NCI-H2171 treated with DMSO at 0.1 percent for 48 hours (cell line): ENCODE measurements around the gene EVA1A.

ENCODE experiments used
- DNase-seq: peaks from one replicate; lab custom pipeline; 2025; lab: John Stamatoyannopoulos, UW

EVA1A gene

DNA sequence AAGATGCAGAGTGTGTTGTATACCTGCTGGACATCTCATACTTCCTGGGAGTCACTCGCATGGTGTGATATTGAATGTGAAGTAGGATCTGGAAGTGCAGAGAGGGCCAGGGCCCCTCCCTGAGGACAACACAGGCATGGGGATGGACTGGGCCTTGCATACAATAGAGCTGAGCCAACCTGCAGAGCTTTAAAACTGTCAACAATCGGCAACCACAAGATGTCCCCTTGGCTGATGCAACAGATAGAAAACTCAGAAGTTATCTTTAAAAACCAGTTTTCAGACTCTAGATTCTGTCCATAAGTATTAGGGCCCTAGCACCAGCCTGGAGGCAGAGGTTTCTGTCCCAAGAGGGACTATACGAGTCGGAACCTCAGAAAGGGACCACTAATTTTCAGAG lies 19.7 kb downstream of the EVA1A start:
- no peak for DNase-seq

DNA sequence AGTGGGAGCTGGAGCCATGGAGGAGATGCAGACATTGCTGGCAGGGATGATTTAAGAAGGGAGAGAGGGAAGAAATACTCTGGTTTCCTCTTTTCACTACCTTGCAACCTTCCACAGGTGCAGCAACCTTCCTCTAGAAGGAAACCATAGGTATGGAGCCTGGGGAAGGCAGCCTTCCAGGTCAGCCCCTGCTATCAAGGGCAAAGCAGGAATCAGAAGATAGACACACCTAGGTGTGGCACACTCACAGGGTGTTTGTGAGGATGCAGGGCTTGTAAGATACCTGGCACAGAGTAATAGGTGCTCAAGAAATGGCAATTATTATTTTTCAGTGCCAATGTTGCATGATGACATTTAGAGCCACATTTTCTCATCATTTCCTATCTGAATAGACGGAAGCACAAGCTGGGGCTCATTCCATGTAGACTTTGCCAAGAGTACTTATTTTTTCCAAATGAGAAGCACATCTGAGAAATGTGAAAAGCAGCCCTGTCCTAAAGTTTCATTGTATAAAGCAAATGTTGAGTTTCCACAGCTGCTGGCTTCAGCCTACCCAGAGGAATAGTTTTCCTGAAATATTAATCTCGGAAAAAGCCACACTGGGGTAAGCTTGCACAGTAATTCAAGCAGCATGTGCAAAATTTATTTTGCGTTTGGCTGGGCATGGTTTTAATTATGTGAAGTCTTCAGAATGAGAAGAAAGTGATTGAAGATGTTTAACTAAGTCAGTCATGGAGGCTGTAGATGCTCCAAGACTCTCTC lies 20.6 kb downstream of the EVA1A start:
- no peak for DNase-seq

DNA sequence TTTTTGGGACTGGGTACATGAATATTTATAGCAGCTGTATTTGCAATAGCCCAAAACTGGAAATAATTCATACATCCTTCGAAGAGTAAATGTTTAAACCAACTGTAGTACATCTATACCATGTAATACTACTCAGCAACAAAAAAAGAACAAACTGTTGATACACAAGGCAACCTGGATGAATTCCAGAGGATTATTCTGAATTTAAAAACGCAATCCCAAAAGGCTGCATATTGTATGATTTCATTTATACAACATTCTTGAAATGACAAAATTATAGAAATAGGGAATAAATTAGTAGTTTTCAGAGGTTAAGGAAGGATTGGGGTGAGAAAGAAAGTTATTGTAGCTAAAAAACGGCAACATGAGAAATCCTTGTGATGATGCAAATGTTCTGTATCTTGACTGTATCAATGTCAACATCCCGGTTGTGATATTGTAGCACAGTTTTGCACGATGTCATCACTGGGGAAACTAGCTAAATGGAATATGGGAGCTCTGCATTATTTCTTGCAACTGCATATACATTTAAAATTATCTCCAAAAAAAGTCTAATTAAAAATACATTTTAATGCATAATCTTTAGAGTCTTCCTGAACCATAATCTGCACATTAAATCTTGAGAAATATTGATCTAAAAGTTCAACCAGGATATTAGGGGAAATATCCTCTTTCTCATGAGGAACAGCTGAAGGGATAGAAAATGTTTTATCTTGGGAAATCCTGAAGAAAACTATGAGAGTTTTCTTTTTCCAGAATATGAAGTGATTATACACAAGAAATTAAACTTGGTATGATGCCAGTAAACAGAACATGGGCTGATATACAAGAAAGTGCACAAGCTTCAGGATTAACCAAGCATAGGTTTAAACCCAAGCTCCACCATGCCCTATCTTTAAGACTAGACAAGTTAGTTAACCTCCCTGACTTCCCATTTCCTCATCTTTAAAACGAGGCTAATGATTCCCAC lies 21.9 kb downstream of the EVA1A start:
- no peak for DNase-seq

DNA sequence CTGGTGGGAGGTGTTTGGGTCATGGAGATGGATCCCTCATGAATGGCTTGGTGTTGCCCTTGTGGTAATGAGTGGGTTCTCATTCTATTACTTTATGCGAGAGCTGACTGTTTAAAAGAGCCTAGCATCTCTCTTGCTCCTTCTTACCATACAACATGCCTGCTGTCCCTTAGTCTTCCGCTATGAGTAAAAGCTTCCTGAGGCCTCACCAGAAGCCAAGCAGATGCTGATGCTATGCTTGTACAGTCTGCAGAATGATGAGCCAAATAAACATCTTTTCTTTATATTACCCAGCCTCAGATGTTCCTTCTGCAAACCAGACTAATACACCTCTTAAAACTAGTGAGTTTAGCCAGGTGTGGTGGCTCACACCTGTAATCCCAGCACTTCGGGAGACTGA lies 23.1 kb downstream of the EVA1A start:
- DNase-seq, result no peak

DNA sequence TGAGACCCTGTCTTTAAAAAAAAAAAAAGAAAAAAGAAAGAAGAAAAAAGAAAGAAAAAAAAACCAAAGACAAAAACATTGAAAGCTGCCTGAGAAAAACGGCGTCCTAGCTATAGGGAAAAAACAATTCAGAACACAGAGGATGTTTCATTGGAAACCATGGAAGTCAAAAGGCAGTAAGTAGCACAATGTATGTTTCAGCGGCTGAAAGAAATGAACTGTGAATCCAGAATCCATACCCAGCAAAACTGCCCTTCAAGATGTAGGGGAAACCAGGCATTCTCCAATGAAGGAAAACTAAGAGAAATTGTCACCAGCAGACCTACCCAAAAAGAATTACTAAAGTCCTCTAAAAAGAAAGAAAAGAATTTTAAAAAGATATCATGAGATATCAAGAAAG lies 27.6 kb downstream of the EVA1A start:
- no peak for DNase-seq

DNA sequence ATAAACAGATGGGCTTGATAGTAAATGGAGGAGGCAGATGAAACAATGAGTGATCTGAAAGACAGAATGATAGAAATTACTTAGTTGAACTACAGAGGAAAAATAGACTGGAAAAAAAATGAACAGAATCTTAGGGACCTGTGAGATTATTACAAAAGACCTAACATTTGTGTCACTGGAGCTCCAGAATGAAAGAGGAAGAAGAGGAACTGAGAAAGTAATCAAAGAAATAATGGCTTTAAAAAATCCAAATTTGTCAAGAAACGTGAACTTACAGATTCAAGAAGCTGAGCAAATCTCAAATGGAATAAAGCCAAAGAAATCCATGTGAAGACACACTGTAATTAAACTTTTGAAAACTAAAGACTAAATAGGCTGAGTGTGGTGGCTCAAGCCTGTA lies 28.3 kb downstream of the EVA1A start:
- DNase-seq, result no peak

DNA sequence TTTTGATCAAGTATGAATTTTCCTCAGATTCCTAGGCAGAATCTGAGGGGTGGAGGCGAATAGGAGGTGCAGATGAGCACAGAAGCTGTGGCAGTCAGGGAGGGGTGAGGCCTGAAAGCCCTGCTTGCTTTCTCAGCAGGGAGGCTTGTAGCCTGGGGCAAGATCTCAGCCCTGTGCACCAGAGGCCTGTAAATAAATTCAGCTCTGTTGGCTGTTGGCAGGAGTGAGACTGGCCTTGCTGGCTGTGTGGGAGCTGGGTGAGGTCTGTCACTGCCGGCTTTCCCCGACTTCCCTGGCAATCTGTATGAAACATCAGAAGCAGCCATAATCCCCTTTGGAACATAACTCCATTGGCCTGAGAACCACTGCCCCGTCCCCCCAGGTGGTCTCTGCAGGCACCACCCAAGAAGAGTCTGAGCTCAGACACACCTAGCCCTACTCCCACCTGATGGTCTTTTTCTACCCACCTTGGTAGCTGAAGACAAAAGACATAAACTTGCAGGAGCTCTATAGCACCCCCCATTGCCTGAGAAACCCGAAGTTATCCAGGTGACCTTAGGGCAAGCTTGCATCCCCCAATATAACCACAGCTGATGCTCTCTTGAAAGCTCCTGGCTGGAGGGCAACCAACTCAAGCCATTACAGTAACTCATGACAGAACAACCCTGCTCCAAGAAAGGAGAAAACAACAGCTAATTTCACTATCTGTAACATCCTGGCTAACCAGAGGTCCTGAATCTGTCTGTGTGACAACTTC lies 32.3 kb downstream of the EVA1A start:
- DNase-seq, result no peak

DNA sequence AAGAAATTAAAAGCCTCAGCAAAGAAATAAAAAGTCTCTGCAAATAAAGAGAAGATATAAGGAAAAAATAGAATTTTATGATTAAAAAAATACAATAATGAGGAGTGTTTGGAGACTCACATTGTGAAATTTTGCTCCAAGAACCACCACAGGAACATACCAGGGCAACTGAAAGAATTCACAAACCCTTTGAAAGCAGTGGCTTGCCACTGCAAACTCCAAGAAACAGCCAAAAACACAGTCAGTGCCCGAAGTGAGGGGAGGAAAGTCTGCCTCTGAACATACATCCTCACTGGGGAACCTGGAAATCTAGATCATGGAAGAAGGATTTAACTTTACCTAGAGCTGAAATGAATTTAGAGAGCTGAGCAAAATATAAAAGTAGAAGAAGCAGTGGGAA lies 33.1 kb downstream of the EVA1A start:
- no peak for DNase-seq

DNA sequence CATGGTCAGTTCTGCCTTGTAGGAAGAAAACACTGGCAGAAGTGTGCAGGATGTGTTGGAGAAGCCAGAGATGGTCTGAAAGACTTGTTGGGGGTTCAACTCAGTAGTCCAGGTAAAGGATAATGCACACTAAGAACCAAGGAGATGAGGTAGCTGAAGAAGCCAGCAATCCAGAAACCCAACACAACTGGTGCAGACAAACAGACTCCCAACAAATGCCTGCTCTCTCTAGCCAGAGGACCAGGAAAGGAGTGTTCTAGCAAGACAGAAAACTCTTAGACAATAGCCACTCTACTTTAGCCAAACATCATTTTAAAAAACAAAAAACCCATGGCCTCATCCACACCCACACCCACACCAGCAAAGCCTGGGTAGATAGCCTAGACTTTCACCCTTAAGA lies 33.9 kb downstream of the EVA1A start:
- no peak for DNase-seq

DNA sequence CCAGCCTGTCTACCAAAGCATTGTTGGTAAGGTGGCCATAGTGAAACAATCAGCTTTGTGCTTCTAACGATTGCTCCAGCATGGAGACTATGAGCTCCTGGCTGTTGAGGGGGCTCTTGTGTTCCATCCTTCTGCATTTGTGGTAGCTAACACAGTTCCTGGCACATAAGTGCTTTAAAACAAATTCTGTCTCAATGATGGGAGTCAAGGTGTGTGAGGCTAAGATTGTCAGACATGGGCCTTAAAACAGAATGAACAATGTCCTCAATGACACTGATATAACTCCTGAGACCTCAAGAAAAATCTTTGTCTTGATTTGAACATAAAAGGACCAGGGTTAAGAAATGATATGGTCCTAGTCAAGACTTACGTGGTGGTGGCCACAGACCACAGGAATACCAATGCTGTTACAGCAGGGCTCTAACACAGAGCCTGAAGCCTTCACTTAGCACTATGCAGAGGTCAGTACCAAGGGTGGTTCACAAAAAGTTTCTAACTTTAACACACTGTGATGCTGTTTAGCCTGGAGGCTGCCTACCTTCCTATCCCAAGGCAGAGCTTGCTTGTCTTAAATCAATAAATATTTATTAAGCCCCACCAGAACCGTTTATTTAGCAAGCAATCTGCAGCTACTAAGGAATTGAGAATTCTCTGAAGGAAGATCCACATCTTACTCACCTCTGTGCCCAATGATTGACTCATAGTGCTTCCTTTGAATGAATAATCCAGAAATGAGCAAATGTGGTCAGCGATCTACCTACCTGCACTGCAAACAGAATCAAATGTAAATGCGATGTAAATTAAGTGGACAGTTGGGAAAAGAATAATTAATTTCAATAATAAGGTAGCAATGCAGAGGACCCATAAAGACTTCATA lies 35.1 kb downstream of the EVA1A start:
- no peak for DNase-seq

DNA sequence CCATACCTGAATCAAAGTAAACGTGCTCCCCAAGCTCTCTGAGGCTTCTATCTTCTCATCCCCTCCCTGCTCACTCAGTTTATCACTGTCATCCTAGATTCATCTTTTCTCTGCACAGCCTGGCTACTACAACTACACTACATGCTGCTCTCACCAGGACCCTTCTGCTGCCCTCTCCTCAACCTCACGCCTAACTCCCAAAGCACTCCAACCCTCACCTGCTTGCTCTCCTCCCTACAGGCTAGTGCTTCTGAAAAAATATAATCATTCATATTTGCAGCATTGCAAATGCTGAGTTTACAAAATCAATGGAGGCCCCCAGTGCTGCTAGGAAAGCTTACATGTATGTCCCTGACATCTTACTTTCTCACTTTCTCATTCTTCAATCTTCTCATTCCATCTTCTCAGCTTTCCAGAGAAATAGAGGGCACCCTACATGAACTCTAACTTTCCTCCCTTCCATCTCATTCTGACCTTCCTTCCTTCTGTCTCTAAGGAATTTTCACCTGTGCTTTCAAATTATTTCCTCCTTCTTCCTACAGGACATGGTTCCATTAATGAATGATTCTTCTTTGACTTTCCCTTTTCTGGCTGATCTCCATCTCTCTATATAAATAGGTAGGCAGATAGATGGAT lies 36.3 kb downstream of the EVA1A start:
- no peak for DNase-seq

DNA sequence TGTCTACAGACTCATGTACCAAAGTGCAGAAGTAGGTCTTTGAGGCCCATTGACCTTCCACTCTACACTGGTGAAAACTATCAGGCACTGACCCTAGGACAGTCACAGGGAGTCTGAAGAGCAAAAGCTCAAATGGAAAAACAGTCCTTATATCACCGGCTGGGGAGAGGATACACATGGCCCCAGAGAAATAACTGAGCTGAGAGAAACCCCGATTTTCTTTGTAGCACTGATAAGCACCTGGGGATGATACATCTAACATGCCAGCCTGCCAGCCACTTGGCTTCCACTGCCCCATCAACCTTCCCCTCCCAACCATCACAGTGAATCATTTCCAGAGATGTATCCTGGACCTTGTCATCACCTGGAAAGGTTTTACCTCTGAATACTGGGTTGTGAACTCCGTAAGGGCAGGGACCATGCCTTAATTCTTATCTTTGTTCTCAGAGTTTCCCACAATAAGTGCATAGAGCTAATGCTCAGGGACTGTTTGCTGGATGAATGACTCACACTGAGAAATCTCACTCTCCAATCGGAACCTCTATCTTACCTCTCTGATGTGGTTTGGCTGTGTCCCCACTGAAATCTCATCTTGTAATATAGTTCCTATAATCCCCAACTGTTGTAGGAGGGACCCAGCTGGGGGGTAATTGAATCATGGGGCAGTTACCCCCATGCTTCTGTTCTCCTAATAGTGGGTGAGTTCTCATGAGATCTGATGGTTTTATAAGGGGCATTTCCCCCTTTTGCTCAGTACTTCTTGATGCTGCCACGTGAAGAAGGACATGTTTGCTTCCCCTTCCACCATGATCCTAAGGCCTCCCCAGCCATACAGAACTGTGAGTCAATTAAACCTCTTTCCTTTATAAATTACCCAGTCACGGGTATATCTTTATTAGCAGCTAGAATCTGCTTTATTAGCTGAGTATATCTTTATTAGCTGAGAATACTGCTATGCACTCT lies 37.1 kb downstream of the EVA1A start:
- no peak for DNase-seq

DNA sequence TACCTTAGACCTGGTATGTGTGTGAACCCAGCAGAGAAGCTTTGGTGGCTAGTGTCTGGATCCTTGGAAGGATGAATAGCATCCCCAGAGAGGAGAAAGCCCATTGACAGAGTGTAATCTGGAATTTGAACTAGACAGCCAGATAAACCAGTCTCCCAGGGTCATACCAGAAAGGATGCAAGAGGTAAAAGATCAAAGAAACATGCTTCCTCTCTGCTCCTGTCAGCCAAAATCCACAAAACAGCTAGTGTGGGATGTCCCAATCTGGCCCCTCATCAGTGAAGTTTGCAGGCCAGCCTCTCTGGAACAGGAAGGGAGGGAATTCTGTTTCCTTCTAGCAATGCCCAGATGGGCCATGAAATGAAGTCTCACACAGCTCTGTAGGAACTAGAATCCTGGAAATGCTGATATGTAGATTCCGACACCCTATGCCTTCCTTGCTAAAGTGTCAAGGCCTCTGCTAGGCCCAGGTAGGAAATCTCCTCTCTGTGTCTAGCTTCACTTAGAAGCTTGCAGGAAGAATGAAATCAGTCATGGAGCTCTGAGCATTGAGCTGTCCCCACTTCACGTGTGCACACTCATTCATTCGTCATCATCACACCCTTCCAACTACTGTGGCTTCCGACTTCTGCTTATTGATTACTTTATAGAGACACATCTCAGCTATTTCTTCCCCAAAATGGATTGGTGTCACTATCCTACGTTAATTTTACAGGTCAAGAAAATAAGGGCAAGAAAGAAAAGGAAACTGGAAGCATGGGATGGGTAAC lies 38.0 kb downstream of the EVA1A start:
- no peak for DNase-seq

DNA sequence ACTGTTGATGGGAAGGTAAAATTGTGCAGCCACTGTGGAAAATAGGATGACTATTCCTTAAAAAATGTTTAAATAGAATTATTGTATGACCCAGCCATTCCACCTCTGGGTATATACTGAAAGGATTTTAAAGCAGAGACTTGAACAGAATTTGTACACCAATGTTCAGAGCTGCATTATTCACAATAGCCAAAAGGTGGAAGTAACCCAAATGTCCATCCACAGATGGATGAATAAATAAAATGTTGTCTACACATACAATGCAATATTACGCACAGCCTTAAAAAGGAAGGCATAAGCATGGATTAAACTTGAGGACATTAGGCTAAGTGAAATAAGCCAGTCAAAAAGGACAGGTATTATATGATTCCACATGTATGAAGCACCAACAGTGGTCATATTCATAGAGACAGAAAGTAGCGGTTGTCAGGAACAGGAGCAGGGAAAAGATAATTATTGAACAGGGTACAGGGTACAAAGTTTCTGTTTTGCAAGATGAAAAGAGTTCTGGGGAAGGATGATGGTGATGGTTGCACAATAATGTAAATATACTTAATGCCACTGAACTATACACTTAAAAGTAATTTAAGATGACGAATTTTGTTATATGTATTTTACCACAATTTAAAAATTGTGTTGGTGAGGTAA lies 39.4 kb downstream of the EVA1A start:
- DNase-seq, result no peak

DNA sequence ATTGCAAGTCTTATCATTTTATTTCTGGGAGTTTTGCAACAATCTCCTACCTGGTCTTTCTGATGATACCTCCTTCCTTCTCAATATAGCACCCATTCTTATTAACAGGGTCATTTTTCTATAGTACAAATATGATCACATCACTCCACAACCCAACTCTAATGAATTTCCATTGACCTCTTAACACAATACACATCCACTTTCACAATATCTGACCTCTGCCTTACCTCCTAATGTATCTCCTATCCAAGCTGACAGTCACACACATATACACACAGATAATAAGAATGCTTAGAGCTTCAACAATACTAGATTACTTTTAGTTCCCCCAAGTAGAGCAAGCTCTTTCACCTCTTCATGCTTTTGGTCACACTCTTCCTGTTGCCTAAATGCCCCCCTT lies 40.9 kb downstream of the EVA1A start:
- no peak for DNase-seq

DNA sequence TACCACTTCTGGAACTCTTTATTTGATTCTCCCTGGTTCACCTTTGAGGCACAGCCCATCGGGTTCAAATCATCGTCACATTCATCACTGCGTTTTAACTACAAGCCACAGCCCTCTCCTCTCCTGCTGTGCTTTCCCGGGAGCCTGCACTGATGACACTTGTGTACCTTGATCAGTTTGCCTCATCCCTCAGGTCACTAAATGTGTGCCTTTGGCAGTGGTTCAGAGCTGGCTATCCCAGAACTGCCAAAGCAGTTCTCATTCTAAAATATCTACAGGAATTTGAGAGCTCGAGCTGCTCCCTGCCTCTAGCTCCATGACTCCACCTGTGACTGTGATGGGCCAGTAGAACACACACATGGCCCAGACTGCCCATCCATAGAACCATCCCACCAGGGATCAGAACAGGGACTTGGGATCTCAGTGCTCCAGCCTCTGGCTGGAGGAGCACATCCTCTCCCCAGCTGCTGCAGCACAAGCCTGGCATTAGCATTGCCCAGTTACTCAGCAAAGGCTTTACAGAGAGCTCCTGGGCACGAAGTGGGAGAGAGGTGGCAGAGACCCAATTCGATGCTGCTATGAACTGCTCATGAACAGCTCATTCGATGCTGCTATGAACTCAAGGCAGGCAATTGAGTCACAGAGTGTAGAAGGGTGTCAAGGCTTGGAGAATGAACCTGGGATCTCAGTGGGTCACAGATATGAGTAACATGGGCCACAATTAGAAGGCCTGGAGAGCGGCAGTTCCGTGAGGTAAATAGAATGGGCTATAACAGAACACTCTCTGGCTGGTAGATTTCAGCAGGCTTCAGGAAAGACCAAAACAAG lies 41.9 kb downstream of the EVA1A start:
- DNase-seq, result no peak

DNA sequence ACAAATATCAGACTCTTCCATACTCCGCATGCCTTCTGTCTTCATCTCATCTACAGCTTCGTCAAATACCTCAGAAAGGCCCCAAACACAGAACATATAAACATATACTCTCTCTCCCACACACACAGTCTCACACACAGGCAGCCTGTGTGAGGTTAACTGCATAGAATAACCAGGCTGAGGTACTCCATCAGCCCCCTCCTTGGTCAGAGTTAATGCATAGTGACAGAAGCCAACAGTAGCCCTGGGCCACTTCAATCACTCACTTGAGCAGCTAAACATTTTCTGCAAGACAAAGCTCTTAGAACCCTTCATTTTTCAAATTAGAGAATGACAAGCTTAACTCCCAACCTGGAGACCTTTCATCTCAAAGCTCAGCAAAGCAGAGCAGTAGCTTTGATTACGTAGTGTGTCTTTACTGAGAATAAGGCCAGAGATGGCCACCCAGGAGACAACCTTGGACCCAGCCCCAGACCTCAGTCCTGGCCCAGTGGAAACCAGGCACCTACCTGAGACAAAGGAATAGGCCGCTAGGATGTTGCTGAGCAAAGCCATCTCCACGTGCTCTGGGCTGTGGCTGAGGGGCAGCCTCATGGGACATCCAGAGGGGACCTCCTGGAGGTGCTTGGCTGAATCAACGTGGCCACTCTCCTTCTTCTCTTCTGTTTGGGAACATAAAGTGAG lies 43.0 kb downstream of the EVA1A start:
- DNase-seq, result no peak
